H1 (cell line): Measurements from ENCODE around the gene NRN1L. TPM values are rescaled to one million over a fixed set of nuclear protein-coding genes. Genes with fewer than 3 reads are reported as not detected.

Experiments used
- BACH1 ChIP-seq: IDR thresholded peaks from 2 replicates; pipeline ENCODE4 v1.6.1; 2012; ENCODE audit warnings: low read length, improper control_type of control experiment
- GABPA ChIP-seq: IDR thresholded peaks from 2 replicates; pipeline ENCODE4 v1.6.1; 2011; ENCODE audit warnings: mild to moderate bottlenecking, low read length, moderate library complexity, borderline replicate concordance; ENCODE audit not compliant: insufficient read depth
- SIN3A ChIP-seq, 2 experiments: IDR thresholded peaks in 1 of 2; conservative IDR thresholded peaks in 1 of 2; 2 replicates each; pipeline ENCODE4 v1.6.1; 2011 to 2012; ENCODE audit warnings: low read length in 2 of 2, improper control_type of control experiment in 1 of 2, low read depth in 1 of 2, mild to moderate bottlenecking in 1 of 2
- SP1 ChIP-seq: IDR thresholded peaks from 2 replicates; pipeline ENCODE4 v1.6.1; 2011; ENCODE audit warnings: low read depth, low read length
- SP2 ChIP-seq: IDR thresholded peaks from 2 replicates; pipeline ENCODE4 v1.6.1; 2012; ENCODE audit warnings: mild to moderate bottlenecking, low read length, inconsistent platforms
- TBP ChIP-seq: IDR thresholded peaks from 2 replicates; pipeline ENCODE4 v1.6.1; 2011; ENCODE audit warnings: low read depth, low read length, improper control_type of control experiment
- polyA plus RNA-seq, 7 experiments: library from polyadenylated mRNA; depleted of rRNA in 3 of 7; stranded (reverse) in 5 of 7; unstranded in 2 of 7; fragments of >200 nt in 5 of 7; fragments of 200-250 nt in 2 of 7; gene quantifications; 1 replicate in 5 of 7; 2 replicates in 1 of 7; 4 replicates in 1 of 7; pipeline versions ENCODE4 v1.2.1 to v1.2.3, GENCODE V29; 2011 to 2013; ENCODE audit warnings: missing spikeins in 2 of 7, mixed read lengths in 2 of 7
- total RNA-seq: library from RNA; stranded (reverse); fragmentation: NEBNext Ultra II Directional; extraction: Animal tissue kit (Norgen Biotek cat#: 25700); gene quantifications from 2 replicates; pipeline ENCODE4 v1.2.1, GENCODE V29; 2021

The NRN1L gene
- total and polyA plus RNA-seq, 2 of the 8 experiments (the other 6 are each of a cell fraction or from before 2014, with no cell fraction given): 4.1 to 35.2 TPM

GRCh38 chr16:67857547-67858233, 27.0 kb upstream of the NRN1L start (continued):
- TF ChIP-seq SIN3A (conservative IDR thresholded peaks at IDR 0.05 in 1 of 2, IDR thresholded peaks at IDR 0.05 in 1 of 2; ENCODE audit: low read depth in 1 of 2, low read length in 2 of 2) (peak in 1 of 2 experiments; percentile 92; a peak in 2 of 4 replicates), BACH1 (no peak), SP2 (no peak), GABPA (no peak), TBP (no peak), SP1 (peak; percentile 62; the same call in 1 of the 2 replicates)
